ENCODE results near the gene TEX10.

- TF ChIP-seq CTCF (optimal IDR thresholded peaks at IDR 0.05 in 1 of 3, IDR thresholded peaks at IDR 0.05 in 1 of 3, conservative IDR thresholded peaks at IDR 0.05 in 1 of 3; ENCODE audit: extremely low read depth in 1 of 3, insufficient read depth in 2 of 3, low read length in 3 of 3) = no peak
- no peak for TF ChIP-seq EZH2 (IDR thresholded peaks at IDR 0.05; ENCODE audit: low read length)
Measured at GRCh38 chr9:100346836-100347235, 5.9 kb downstream of the TEX10 start.

Data from keratinocyte (primary cell).